ENCODE measurements around the gene ERICH4.

- TF ChIP-seq POLR2A (IDR thresholded peaks at IDR 0.05) (no peak), CTCF (IDR thresholded peaks at IDR 0.05) (no peak)
These were observed 12.0 kb upstream of the ERICH4 start for GRCh38 chr19:41430922-41431321.
